Measurements from ENCODE around the gene NQO1.

DNA sequence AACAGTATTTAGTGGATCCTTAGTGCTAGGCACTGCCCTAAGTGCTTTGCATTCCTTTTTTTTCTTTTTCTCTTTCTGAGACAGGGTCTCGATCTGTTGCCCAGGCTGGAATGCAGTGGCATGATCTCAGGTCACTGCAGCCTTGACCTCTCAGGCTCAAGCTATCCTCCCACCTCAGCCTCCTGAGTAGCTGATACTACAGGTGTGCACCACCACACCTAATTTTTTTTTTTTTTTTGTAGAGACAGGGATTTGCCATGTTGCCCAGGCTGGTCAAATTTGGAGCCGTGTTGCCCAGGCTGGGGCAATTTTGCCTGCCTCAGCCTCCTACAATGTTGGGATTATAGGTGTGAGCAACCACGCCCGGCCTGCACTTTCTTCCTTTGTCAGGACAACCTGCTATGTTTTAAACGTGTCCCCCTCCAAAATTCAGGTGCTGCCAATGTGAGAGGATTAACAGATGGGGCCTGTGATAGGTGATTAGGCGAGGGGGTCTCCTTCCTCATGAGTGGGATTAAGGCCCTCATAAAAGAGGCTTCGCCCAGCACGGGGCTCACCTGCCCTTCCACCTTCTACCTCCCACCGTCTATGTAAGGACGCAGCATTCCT lies 5.4 kb downstream of the NQO1 start:
- TF ChIP-seq CTCF (conservative IDR thresholded peaks at IDR 0.05) (no peak), EZH2 (IDR thresholded peaks at IDR 0.05; ENCODE audit: low read depth) (no peak)
